ENCODE measurements around the gene PTEN.

GRCh38 chr10:87837445-87837844, 26.0 kb upstream of the PTEN start:
- no peak for TF ChIP-seq CTCF (IDR thresholded peaks at IDR 0.05; ENCODE audit: insufficient read depth, low read length, poor library complexity, severe bottlenecking)
- no peak for TF ChIP-seq EZH2phosphoT487 (conservative IDR thresholded peaks at IDR 0.05; ENCODE audit: low read length)

Data from SU-DHL-6 (cell line).